Cardiac muscle cell (in vitro differentiated cells and primary cell): ENCODE data around the gene TMEM108. TPM values are rescaled to one million over a fixed set of nuclear protein-coding genes. Genes with fewer than 3 reads are reported as not detected.

Experiments used
- DNase-seq, 2 donors: peaks; one replicate each; pipeline versions ENCODE4 v3.0.0 to v3.0.0-alpha.2; 2010 to 2017; ENCODE audit warnings: low read depth in 1 of 2, low spot score in 1 of 2
- H3K27ac ChIP-seq: fragments of 200-600 bp; sonication (generic); 2 replicates; pipeline ENCODE4 v1.5.1; 2016
- H3K27me3 ChIP-seq: fragments of 200-600 bp; sonication (generic); 2 replicates; pipeline ENCODE4 v1.6.0; 2016; ENCODE audit warnings: control low read depth
- H3K36me3 ChIP-seq: fragments of 200-600 bp; sonication (generic); 2 replicates; pipeline ENCODE4 v1.5.1; 2016; ENCODE audit warnings: control low read depth
- H3K4me1 ChIP-seq: fragments of 200-600 bp; sonication (generic); 2 replicates; pipeline ENCODE4 v1.8.1; 2017; ENCODE audit warnings: low read depth, mild to moderate bottlenecking, mixed run types
- H3K4me3 ChIP-seq: fragments of 200-600 bp; sonication (generic); 2 replicates; pipeline ENCODE4 v1.5.1; 2016; ENCODE audit warnings: mild to moderate bottlenecking
- H3K9me3 ChIP-seq: fragments of 200-600 bp; sonication (generic); 2 replicates; pipeline ENCODE4 v1.5.1; 2017; ENCODE audit warnings: low read depth, mild to moderate bottlenecking, control low read depth
- polyA plus RNA-seq: library from polyadenylated mRNA; unstranded; fragments of >200 nt; fragmentation: Nextera tagmentation; extraction: Ambion mirVana; gene quantifications from 2 replicates; pipeline ENCODE4 v1.2.1, GENCODE V29; 2016
- total RNA-seq: library from RNA; depleted of rRNA; stranded (reverse); fragments of >200 nt; gene quantifications from 2 replicates; pipeline ENCODE4 v1.2.3, GENCODE V29; 2016
- TF ChIP-seq, protein P1 (sequence below): IDR thresholded peaks from 2 replicates; pipeline ENCODE4 v1.5.1; 2012; ENCODE audit warnings: low read depth, mild to moderate bottlenecking, low read length

The TMEM108 gene
- total and polyA plus RNA-seq, 2 experiments from 2014 or later, result 1.0 to 1.6 TPM

DNA sequence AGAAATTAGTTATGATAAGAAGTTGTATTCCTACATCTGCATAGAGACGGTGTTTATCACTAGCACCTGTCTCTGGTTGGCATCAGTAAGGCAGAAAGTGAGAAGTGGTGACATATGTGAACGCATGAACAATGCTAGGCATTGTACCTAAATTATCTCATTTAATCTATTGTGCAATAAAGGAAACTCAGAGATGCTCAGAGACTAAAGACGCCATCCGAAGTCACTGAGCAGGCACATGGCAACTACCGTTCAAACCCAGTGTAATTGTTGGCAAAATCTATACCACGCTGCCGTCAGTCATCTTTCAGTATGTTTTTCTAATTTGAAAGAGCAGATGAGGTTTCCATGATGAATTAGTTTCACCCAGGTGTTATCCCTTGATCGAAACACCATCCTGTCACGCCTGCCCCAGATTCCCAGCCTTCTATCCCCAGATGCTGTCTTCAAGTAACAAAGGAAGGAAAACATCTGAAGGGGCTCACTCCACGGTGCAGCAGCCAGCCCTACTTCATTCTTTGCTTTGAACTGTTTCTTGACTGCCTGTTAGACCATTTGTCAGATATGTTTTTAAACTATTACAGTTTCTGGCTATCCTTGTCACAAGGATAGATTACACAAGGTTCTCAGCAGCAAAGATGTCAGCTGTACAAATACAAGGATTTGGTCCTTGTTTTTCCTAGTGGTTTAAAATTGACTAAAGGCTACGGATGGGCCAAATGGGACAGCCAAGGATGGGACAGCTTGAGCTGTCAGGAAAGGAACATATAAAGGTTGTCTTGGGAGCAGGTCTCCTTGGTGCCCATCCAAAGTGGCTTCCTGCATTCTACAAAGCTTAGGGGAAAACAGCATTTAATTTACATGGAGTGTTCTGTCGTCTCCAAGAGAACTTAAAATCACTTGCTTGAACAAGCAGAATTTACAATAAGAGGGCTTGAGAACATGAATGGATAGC lies 99.1 kb downstream of the TMEM108 start:
- DNase-seq, result no peak
- no peak overlapping the region for H3K27ac ChIP-seq

GRCh38 chr3:133138017-133138416 lies 99.8 kb downstream of the TMEM108 start:
- Histone ChIP-seq H3K27ac (no peak overlapping the region), H3K9me3 (no peaks in the 10 kb centered on the region), H3K36me3 (no peaks in the 10 kb centered on the region), H3K27me3 (no peaks in the 10 kb centered on the region), H3K4me3 (no peak overlapping the region), H3K4me1 (peaks cover 10% of the 10 kb centered on the region)
- DNase-seq, result no peak
- TF ChIP-seq, protein P1, sequence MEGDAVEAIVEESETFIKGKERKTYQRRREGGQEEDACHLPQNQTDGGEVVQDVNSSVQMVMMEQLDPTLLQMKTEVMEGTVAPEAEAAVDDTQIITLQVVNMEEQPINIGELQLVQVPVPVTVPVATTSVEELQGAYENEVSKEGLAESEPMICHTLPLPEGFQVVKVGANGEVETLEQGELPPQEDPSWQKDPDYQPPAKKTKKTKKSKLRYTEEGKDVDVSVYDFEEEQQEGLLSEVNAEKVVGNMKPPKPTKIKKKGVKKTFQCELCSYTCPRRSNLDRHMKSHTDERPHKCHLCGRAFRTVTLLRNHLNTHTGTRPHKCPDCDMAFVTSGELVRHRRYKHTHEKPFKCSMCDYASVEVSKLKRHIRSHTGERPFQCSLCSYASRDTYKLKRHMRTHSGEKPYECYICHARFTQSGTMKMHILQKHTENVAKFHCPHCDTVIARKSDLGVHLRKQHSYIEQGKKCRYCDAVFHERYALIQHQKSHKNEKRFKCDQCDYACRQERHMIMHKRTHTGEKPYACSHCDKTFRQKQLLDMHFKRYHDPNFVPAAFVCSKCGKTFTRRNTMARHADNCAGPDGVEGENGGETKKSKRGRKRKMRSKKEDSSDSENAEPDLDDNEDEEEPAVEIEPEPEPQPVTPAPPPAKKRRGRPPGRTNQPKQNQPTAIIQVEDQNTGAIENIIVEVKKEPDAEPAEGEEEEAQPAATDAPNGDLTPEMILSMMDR, result no peak

More for the DNA sequence above, 99.1 kb downstream of the TMEM108 start:
- Histone ChIP-seq H3K4me3 (no peak overlapping the region), H3K4me1 (peaks cover 10% of the 10 kb centered on the region), H3K27me3 (no peaks in the 10 kb centered on the region), H3K36me3 (no peaks in the 10 kb centered on the region), H3K9me3 (no peaks in the 10 kb centered on the region)
- TF ChIP-seq, protein P1, result no peak

- Histone ChIP-seq H3K9me3 (no peaks in the 10 kb centered on the region), H3K4me3 (no peak overlapping the region), H3K27ac (no peak overlapping the region), H3K4me1 (no peaks in the 10 kb centered on the region), H3K36me3 (no peaks in the 10 kb centered on the region), H3K27me3 (peaks cover 8% of the 10 kb centered on the region)
- TF ChIP-seq, protein P1, result no peak
- DNase-seq, result no peak
Observed at GRCh38 chr3:133152056-133152455, 113.9 kb downstream of the TMEM108 start.

- Histone ChIP-seq H3K4me3 (no peak overlapping the region), H3K27me3 (peaks cover 8% of the 10 kb centered on the region), H3K9me3 (no peaks in the 10 kb centered on the region), H3K4me1 (no peaks in the 10 kb centered on the region), H3K27ac (no peak overlapping the region), H3K36me3 (no peaks in the 10 kb centered on the region)
- no peak for DNase-seq
- TF ChIP-seq, protein P1, result no peak
Observed at GRCh38 chr3:133152681-133153220, 114.6 kb downstream of the TMEM108 start.

DNA sequence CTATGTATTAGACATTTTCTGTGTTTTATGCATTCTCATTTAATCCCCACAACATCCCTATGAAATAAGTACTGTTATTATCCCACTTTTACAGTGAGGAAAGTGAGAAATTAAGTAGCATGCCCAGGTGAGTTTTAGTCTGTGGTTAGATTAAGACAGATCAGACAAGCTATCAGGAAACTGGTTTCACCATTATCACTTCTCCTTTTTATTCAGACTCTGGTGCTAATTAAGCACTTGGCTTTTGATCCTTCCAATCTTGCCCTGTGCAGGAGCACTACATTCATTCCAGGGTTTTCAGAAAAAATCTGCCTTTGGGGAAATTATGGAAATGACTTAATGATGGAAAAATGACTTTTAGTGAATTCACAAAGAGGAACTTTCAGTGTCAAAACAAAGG lies 115.2 kb downstream of the TMEM108 start:
- no peaks in the 10 kb centered on the region for H3K4me1 ChIP-seq
- TF ChIP-seq, protein P1, result no peak
- H3K4me3 ChIP-seq, result no peak overlapping the region
- no peak overlapping the region for H3K27ac ChIP-seq
- no peaks in the 10 kb centered on the region for H3K36me3 ChIP-seq
- H3K27me3 ChIP-seq, result peaks cover 8% of the 10 kb centered on the region
- no peak for DNase-seq
- no peaks in the 10 kb centered on the region for H3K9me3 ChIP-seq
